Measurements from ENCODE around the gene SSC4D. TPM values are rescaled to one million over a fixed set of nuclear protein-coding genes. Genes with fewer than 3 reads are reported as not detected.

Gene SSC4D
- total and polyA plus RNA-seq, 9 of the 15 experiments (the other 6 are each of a cell fraction or from before 2014, with no cell fraction given): 0.06 to 1.1 (median 0.85) TPM; not detected in 1

- no peak; the same call in 1 of the 2 replicates for TF ChIP-seq E2F4 (CRISPR knock-in tag; IDR thresholded peaks at IDR 0.05; ENCODE audit: low read depth)
- peak; percentile 90 for TF ChIP-seq PCBP1 (IDR thresholded peaks at IDR 0.05; ENCODE audit: low read depth, low read length, poor library complexity, severe bottlenecking)
- TF ChIP-seq HNRNPUL1 (IDR thresholded peaks at IDR 0.05; ENCODE audit: low read length): no peak
- no peak for TF ChIP-seq TFE3 (CRISPR knock-in tag; IDR thresholded peaks at IDR 0.05)
- peak; percentile 69 to 74; a peak in 2 of 4 replicates for TF ChIP-seq FOXK2 (conservative IDR thresholded peaks at IDR 0.05 in 1 of 2, IDR thresholded peaks at IDR 0.05 in 1 of 2; ENCODE audit: low read depth in 2 of 2)
- no peak for TF ChIP-seq SAFB (IDR thresholded peaks at IDR 0.05; ENCODE audit: borderline replicate concordance, low read depth, low read length)
- TF ChIP-seq KDM4B (IDR thresholded peaks at IDR 0.05; ENCODE audit: borderline replicate concordance in 2 of 2, low read depth in 1 of 2): no peak
- TF ChIP-seq ZNF644 (tag; IDR thresholded peaks at IDR 0.05; ENCODE audit: low read depth): no peak
- no peak for TF ChIP-seq YBX1 (IDR thresholded peaks at IDR 0.05)
- no peak for TF ChIP-seq THRA (IDR thresholded peaks at IDR 0.05)
- TF ChIP-seq MXD1 (CRISPR knock-in tag; IDR thresholded peaks at IDR 0.05; ENCODE audit: borderline replicate concordance, poor library complexity, severe bottlenecking): no peak
- TF ChIP-seq ZNF561 (CRISPR knock-in tag; conservative IDR thresholded peaks at IDR 0.05): no peak
- no peak for TF ChIP-seq ID3 (CRISPR knock-in tag; IDR thresholded peaks at IDR 0.05)
- TF ChIP-seq ID3 (tag; IDR thresholded peaks at IDR 0.05): peak; percentile 85
- no peak; a peak in 1 of 6 replicates for TF ChIP-seq CTCF (IDR thresholded peaks at IDR 0.05 in 2 of 3, conservative IDR thresholded peaks at IDR 0.05 in 1 of 3; ENCODE audit: insufficient read depth in 2 of 3, low read depth in 1 of 3, low read length in 3 of 3)
- TF ChIP-seq PTTG1 (tag; IDR thresholded peaks at IDR 0.05; ENCODE audit: low read depth): no peak
These were observed 11.9 kb downstream of the SSC4D start (continued) for GRCh38 chr7:76397409-76398183.

All from K562 (cell line).